ENCODE results near the gene MRPS14.

- no peak for TF ChIP-seq CTCF (conservative IDR thresholded peaks at IDR 0.05)
- TF ChIP-seq ZFX (IDR thresholded peaks at IDR 0.05): no peak
These were observed 9.8 kb downstream of the MRPS14 start for GRCh38 chr1:175013445-175013844.

Measured in C4-2B (cell line).